ENCODE data around the gene GBX2. TPM values are rescaled to one million over a fixed set of nuclear protein-coding genes. Genes with fewer than 3 reads are reported as not detected.
A peak's percentile ranks its signal among the peaks of the same experiment; 100 is the strongest.

The GBX2 gene
- total and polyA plus RNA-seq, 2 of the 13 experiments (the other 11 are each of a cell fraction or from before 2014, with no cell fraction given): not detected

DNA sequence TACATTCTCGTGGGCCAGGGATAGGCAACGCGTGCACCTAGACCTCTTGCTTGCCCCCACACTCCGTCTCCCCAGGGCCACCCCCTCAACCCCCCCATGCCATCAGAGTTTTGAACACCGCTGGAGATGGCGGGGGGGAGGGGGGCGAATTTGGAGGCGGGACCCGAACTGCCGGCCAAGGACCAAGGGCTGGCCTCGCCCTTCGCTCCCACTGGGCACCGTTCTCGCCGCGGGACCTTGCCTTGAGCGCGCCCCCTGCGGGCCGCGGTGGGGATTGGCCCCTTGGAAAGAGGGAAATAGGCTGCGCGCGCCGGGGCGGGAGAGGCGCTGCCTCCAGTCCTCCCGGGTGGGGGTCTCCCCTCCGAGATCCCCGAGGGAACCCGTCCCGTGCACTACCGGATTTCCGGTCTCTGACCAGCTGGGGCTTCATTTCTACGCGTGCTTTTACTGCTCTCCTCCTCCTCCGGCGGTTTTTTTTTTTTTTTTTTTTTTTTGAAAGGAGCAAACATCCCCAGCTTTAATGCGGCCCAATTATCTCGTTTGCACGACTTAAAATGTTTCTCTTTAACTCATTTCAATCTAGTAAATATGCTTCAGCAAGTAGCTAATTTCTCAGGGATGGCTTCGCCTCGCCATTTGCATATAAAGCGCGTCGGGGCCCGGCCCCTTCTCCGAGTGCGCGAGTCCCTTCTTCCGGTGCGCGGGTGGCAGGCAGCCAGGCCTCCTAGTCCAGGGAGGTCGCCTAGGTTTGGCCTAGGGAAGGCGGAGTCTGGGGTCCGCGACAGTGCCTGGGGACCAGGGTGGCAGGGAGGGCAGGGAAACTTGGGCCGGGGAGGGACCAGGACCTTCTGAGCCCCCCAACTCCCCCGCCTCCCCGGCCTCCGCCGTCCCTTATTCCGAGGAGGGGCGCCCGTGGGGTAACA, 10.0 kb upstream of the GBX2 start (continued):
- TF ChIP-seq SAP130 (CRISPR knock-in tag; IDR thresholded peaks at IDR 0.05; ENCODE audit: low read depth) (0 out of 2 replicates have a peak, but pooled peaks have one; percentile 15), NONO (IDR thresholded peaks at IDR 0.05) (no peak), NONO (CRISPR knock-in tag; conservative IDR thresholded peaks at IDR 0.05) (0 out of 2 replicates have a peak, but pooled peaks have one; percentile 24), TMF1 (CRISPR knock-in tag; IDR thresholded peaks at IDR 0.05; ENCODE audit: low read depth) (no peak), TARDBP (CRISPR knock-in tag; IDR thresholded peaks at IDR 0.05) (0 out of 2 replicates have a peak, but pooled peaks have one; percentile 40), STAT5B (CRISPR knock-in tag; IDR thresholded peaks at IDR 0.05) (no peak), ZNF546 (CRISPR knock-in tag; conservative IDR thresholded peaks at IDR 0.05) (0 out of 2 replicates have a peak, but pooled peaks have one; percentile 43), MEIS2 (CRISPR knock-in tag; IDR thresholded peaks at IDR 0.05) (peak; percentile 31; the same call in 1 of the 2 replicates), ZNF333 (CRISPR knock-in tag; IDR thresholded peaks at IDR 0.05; ENCODE audit: borderline replicate concordance) (0 out of 2 replicates have a peak, but pooled peaks have one; percentile 34), NFKBIZ (CRISPR knock-in tag; IDR thresholded peaks at IDR 0.05) (no peak), ARID2 (CRISPR knock-in tag; IDR thresholded peaks at IDR 0.05; ENCODE audit: borderline replicate concordance) (0 out of 2 replicates have a peak, but pooled peaks have one; percentile 18), YEATS2 (CRISPR knock-in tag; IDR thresholded peaks at IDR 0.05; ENCODE audit: borderline replicate concordance) (no peak), THAP11 (CRISPR knock-in tag; IDR thresholded peaks at IDR 0.05) (peak; percentile 29; the same call in 1 of the 2 replicates), SMC3 (IDR thresholded peaks at IDR 0.05; ENCODE audit: low read length) (peak; percentile 31; the same call in 1 of the 2 replicates), ZSCAN29 (CRISPR knock-in tag; conservative IDR thresholded peaks at IDR 0.05) (0 out of 2 replicates have a peak, but pooled peaks have one; percentile 50), YY1 (IDR thresholded peaks at IDR 0.05; ENCODE audit: insufficient read depth, insufficient replicate concordance, low read depth, low read length) (peak; percentile 42), ASH2L (IDR thresholded peaks at IDR 0.05; ENCODE audit: insufficient read length, low read depth, low read length) (peak; percentile 36), KDM2A (CRISPR knock-in tag; IDR thresholded peaks at IDR 0.05; ENCODE audit: borderline replicate concordance, low read depth) (peak; percentile 87), ETV6 (CRISPR knock-in tag; conservative IDR thresholded peaks at IDR 0.05) (no peak)
- TF ChIP-seq, protein P1, sequence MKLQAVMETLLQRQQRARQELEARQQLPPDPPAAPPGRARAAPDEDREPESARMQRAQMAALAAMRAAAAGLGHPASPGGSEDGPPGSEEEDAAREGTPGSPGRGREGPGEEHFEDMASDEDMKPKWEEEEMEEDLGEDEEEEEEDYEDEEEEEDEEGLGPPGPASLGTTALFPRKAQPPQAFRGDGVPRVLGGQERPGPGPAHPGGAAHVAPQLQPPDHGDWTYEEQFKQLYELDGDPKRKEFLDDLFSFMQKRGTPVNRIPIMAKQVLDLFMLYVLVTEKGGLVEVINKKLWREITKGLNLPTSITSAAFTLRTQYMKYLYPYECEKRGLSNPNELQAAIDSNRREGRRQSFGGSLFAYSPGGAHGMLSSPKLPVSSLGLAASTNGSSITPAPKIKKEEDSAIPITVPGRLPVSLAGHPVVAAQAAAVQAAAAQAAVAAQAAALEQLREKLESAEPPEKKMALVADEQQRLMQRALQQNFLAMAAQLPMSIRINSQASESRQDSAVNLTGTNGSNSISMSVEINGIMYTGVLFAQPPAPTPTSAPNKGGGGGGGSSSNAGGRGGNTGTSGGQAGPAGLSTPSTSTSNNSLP (IDR thresholded peaks at IDR 0.05; ENCODE audit: low read depth, low read length): no peak
- TF ChIP-seq, protein P2, sequence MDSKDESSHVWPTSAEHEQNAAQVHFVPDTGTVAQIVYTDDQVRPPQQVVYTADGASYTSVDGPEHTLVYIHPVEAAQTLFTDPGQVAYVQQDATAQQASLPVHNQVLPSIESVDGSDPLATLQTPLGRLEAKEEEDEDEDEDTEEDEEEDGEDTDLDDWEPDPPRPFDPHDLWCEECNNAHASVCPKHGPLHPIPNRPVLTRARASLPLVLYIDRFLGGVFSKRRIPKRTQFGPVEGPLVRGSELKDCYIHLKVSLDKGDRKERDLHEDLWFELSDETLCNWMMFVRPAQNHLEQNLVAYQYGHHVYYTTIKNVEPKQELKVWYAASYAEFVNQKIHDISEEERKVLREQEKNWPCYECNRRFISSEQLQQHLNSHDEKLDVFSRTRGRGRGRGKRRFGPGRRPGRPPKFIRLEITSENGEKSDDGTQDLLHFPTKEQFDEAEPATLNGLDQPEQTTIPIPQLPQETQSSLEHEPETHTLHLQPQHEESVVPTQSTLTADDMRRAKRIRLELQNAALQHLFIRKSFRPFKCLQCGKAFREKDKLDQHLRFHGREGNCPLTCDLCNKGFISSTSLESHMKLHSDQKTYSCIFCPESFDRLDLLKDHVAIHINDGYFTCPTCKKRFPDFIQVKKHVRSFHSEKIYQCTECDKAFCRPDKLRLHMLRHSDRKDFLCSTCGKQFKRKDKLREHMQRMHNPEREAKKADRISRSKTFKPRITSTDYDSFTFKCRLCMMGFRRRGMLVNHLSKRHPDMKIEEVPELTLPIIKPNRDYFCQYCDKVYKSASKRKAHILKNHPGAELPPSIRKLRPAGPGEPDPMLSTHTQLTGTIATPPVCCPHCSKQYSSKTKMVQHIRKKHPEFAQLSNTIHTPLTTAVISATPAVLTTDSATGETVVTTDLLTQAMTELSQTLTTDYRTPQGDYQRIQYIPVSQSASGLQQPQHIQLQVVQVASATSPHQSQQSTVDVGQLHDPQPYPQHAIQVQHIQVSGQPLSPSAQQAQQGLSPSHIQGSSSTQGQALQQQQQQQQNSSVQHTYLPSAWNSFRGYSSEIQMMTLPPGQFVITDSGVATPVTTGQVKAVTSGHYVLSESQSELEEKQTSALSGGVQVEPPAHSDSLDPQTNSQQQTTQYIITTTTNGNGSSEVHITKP (CRISPR knock-in tag; IDR thresholded peaks at IDR 0.05; ENCODE audit: low read depth): 0 out of 2 replicates have a peak, but pooled peaks have one; percentile 36
- TF ChIP-seq, protein P3, sequence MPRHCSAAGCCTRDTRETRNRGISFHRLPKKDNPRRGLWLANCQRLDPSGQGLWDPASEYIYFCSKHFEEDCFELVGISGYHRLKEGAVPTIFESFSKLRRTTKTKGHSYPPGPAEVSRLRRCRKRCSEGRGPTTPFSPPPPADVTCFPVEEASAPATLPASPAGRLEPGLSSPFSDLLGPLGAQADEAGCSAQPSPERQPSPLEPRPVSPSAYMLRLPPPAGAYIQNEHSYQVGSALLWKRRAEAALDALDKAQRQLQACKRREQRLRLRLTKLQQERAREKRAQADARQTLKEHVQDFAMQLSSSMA (CRISPR knock-in tag; IDR thresholded peaks at IDR 0.05): 0 out of 2 replicates have a peak, but pooled peaks have one; percentile 21
